Fibroblast of the conjunctiva (primary cell): ENCODE measurements around the gene CCDC14.
A peak's percentile ranks its signal among the peaks of the same experiment; 100 is the strongest.
"Not testable (repeated sequence)": the region's sequence is repeated elsewhere in the genome, so short reads cannot be mapped to it uniquely, and the experiment has no call there.

Experiments used
- DNase-seq: peaks from one replicate; pipeline ENCODE4 v3.0.0-alpha.2; 2010; ENCODE audit warnings: low read depth

CCDC14 gene, protein sequence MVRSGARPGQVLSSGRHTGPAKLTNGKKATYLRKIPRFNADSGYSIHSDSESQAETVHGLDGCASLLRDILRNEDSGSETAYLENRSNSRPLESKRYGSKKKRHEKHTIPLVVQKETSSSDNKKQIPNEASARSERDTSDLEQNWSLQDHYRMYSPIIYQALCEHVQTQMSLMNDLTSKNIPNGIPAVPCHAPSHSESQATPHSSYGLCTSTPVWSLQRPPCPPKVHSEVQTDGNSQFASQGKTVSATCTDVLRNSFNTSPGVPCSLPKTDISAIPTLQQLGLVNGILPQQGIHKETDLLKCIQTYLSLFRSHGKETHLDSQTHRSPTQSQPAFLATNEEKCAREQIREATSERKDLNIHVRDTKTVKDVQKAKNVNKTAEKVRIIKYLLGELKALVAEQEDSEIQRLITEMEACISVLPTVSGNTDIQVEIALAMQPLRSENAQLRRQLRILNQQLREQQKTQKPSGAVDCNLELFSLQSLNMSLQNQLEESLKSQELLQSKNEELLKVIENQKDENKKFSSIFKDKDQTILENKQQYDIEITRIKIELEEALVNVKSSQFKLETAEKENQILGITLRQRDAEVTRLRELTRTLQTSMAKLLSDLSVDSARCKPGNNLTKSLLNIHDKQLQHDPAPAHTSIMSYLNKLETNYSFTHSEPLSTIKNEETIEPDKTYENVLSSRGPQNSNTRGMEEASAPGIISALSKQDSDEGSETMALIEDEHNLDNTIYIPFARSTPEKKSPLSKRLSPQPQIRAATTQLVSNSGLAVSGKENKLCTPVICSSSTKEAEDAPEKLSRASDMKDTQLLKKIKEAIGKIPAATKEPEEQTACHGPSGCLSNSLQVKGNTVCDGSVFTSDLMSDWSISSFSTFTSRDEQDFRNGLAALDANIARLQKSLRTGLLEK

DNA sequence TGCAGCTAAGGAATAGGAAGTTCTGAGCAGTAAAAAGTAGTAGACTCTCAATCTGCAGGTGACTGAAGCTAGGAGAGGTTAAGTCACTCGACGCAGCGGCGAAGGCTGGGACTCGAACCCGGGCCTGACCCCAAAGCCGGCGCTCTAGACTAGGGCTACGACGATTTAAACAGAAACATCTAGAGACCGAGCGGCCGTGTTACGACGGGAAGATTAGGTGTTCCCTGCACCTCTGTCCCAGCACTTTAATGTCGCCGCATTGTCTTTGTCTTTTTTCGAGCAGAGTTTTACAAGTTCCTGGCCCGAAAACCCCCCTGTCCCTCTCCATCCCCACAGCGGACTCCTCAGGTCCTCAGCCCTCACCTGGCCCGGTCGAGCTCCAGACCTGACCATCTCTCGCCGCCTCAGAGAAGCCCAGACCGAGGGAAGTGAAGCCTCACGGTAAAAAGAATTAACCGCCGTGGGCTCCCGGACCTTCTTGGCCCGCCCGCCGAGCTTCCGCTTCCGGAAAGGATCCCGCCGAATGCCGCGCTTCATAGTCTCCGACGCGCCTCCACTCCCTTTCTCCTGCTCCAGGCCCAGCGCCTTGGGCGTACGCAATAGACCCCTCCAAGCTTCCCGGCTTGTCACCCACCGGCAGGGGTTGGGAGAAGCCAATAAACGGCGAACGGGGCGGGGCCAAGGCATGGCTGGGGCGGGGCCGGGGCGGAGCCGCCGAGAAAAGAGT lies at the start of gene CCDC14:
Gene CCDC14, minus strand, starts transcription at position 449 of the 727 bp plus-strand sequence. Its CDS starts 56 bp downstream, at position 393.
- DNase-seq, result peak; percentile 89

DNA sequence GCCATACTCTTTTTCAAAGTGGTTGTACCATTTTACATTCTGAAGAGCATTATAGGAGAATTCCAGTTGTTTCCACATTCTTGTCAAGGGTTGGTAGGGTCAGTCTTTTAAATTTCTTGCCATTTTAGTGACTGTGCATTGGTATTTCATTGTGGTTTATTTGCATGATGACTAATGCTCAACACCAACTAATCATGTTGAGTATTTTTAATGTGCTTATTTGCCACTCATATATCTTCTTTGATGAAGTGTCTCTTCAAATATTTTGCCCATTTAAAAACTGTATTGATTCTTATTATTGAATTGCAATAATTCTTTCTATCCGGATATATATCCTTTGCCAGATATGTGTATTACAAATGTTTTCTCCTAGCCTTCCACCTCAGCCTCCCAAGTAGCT lies 47.3 kb upstream of the CCDC14 start:
- not testable (repeated sequence) for DNase-seq

DNA sequence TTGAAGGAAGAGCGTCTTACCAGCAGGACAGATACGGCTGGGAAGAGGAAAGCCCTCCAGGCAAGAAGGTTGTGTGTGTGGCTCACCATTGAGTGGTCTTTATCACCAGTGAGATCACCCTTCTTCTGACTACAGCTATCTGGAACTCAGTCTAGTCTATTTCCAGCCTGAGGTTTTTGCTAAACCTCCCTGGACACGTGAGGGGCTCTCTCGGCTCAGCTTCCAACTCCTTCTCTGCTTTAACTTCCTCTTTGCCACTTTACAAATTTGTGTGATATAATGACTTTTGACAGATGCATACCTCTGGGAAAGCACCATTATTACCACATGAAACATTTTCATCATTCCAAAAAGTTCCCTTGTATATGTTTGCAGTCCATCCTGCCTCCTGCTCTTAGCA lies 46.2 kb upstream of the CCDC14 start:
- no peak for DNase-seq

DNA sequence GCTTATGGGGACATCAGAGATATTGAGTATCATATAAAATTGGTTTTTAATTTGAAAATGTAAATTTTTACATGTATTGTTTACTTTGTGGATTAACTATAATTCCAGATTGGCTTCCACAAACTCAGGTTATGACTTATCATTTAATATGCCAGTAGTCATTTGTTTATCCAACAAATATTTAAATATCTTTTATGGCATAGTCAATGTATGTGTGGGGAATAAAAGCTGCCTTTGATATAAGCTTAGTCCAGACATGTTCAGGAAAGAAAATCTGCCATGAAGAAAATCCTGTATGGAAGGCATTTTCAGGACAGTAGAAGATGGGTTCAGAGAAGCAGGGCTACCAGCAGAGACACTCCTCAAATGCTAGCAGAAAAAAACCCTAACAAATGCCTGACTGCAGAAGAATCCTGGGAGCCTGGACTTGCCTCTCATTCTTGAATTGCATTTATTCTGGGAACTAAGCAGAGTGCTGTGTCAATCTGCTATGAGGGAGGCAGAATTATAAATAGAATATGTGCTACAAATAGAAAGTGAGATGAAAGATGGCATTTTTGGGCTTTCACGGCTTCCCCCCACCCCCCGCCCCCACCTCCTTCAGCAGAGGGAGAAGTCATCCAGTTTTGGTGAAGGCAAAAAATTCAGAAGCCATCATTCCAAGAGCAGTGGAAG lies 41.5 kb upstream of the CCDC14 start:
- not testable (repeated sequence) for DNase-seq

DNA sequence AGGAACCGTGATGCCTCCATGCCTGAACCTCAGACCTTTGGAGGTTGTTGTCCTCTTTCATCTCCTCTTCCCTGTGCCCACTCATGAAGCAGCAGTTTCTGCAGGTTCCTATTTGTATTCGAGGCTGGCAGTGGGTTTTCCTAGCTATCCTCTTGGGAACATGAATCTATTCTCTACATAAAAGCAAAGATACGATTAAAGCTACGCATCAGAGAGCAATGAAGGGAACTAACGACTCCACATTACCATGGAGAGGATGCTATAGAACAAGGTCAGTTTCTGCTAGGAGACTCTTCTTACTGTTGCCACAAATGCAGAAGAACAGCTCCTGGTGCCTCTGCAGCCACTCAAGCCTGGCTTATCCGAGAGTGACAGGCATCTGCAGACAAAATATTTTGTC lies 40.3 kb upstream of the CCDC14 start:
- not testable (repeated sequence) for DNase-seq

DNA sequence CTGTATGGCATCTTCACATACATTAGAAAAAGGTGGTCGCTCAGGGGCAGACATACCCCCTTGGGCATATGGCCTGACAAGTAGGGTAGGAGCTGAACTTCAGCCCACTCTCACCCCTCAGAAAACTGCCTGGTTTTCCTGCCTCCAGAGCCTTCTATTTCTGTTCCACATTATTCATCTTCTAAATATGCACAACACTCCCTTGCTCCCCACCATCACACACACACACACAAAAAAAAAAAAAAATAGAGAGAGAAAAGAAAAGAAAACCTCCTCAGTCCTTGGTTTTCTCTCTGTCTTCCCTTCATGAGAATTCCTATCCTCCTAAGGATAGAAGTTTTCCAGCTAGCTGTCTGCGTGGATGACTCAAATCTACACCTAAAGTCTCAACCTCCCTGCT lies 36.5 kb upstream of the CCDC14 start:
- DNase-seq, result no peak

DNA sequence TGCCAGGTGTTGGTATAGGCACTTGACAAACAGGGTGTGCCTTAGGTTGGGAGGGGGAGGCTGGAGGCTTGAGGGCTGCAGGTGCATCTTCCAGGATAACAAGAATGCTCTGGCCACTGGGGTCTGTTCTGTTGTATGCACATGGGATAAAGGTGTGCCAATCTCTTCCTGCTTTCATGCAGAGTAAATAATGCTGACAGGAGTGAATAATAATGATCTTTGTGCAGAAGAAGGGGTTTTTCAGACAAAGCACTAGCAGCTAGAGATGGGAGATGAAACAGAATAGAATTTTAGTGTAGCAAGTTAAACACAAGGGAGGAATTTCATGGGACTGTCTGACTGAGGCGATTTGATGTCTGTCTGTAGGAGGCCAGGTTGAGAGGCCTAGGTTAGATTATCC lies 32.8 kb upstream of the CCDC14 start:
- no peak for DNase-seq

DNA sequence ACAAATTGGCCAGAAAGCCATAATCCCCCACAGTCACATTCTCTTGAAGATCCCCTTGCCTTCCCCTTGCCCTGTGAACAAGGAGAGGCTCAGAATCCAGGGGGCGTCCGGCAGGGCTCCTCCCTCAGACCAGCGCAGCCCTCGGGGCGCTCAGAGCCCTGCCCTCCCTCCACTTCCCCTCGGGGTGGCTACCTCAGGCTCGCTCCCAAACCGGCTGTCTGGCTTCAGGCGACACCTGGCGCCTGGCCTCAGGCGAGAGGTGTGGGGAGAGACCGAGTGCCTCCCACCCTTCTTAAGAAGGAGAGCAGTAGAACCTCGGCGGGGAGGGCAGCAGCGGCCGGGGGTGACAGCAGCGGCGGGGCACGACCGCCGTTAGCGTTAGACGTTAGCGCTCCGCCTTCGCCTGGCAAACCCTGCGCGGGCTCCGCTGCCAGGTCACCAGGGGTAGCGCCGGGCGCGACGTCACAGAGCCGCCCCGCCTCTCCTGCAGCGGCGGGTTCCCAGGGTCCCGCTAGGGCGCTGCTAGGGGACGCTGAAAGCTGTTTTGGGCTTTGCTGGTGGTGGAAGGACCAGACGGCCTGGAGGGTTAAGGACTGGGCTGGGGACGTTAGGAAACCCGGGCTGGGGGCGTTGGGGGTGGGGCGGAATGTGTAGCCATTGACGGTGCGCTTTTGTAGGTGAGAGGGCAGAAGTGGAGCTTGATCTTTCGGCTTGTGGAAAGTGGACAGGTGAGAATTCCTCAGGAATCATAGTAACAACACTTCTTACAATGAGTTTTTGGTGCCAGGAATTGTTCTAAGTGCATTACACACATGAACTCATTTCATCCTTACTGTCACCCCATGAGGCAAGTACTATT lies 30.9 kb upstream of the CCDC14 start, which contains the start of gene ROPN1:
Gene ROPN1, minus strand, starts transcription at position 395 of the 859 bp plus-strand sequence. CDS start 11,643 bp downstream, outside the sequence.
- not testable (repeated sequence) for DNase-seq

DNA sequence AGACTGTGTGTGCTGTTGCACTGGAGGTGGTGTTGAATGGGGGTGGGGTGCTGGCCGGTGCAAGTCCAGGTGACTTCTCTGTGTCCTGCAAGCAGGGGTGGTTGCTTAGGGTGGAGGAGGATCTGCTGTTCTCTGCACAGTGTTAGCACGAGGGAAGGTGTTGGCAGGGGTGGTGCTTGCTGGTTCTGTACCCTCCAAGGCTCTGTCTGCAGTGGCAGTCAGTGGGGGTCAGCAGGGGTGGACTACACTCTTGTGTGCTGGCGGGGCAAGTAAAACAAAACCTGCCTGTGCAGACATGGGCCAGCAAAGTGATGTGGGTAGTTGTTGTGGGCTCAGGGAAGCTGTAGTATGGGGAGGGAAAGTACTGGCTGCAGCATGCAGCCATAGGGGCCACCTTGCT lies 25.4 kb upstream of the CCDC14 start:
- DNase-seq, result no peak

DNA sequence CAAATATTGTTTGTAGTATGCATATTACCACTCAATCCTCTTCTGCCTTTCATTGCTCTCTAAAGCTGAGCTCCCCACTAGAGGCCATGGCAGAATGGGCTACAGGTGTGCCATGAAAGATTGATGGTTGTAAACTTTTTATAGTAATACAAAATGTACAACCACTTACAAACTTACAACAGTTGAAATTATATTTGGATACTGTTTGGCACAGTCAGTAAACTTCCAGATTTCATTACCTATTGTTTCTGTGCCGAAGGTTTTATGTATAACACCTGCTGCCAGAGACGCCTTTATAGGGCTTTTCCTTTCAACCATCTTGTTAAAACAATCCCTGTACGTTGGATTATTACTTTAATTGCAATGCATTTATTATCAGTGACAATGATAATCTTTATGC lies 23.9 kb upstream of the CCDC14 start:
- no peak for DNase-seq

DNA sequence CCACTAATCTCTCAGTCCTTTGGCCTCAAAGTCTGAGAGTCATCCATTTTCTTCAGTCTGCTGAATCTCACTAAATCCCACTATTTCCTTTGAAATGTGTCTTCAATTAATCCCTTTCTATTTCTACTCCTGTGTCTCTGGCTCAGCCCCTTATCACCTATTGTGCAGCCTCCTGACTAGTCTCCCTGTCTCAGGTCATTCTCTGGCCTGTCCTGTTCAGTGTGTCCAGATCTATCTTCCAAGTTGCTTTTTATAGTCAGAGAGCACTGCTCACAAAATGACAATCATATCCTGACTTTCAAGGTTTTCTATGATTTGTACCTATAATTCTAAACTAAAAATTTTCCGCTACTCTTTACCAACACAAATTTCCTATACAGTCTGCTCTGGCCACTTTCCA lies 23.3 kb upstream of the CCDC14 start:
- DNase-seq, result no peak

DNA sequence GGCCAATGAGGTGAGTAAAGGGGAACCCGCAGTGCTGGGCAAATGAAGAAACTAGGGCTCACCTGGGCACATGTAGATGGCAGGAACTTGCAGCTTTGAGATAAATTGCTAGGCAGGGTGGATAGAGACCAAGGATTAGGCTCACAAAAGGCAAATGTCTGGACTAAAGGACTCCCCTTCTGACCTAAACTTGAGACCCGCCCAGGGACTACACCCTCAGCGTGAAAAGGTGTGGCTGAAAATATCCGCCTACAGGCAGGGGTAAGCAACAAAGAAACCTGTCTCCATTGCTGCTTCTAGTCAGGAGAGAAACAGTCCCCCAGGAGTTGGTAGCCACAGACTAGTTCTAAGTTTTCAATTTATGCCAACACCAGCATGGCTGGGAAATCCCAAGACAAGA lies 20.3 kb upstream of the CCDC14 start:
- DNase-seq, result not testable (repeated sequence)

DNA sequence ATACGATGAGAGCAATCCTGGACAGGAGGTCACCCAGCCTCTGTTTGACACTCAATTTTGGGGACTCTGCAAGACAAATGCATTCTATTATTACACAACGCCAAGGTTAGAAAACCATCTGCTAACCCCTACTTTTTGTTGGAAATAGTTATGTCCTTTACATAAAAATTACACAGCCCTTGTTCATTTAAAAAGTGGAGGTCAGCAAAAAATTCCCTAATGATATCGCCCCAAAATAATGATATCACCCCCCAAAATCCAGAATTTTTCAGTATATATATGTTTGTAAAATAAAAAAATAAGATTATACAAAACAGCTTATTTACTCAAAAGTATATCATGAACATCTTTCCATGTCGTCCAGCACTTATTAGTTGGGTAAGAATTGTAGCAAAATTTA lies 19.5 kb upstream of the CCDC14 start:
- no peak for DNase-seq

DNA sequence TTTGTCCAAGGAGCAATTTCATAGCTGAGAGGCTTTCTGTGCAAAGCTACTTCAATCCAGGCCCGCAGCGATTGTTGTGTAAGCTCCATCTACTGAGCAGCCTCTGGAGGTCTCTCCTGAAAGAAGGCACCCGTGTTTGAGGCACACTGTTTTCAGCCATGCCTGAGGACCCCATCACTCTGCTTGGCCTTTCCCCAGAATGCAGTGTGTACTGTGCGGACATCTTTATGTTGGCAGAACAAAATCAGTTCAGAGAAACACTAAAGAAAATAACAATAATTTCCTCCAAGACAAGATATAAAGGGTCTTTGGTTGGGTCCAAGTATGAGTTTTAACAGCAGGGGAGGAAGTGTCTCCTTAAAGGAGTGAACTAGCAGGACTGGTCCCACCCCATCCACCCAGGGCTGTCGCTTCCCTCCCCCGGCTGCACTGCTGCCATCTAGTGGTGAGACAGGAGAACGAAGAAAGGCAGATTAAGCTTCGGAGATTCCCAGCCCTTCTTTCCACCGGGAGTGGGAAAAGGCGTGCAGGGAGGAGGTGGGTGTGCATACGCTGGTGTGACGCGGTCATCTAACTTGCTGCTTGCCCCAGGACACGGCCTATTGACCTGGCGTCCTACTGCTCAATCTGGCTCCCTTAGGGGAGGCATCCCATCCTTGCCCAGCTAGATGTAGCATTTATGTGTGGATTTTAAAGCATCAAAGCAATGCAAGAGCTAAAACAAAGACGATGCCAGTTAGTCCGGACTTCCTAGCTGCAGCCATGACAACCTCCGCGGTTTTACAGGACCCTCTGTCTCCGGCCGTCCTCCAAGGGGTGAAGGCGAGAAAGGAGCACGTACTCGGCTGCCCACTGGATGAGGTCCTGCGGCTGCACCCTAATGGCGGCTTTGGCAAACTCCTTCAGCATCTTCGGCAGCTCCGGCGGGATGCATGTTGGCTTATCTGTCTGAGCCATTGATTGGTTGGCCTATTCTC lies 18.8 kb upstream of the CCDC14 start:
- not testable (repeated sequence) for DNase-seq

DNA sequence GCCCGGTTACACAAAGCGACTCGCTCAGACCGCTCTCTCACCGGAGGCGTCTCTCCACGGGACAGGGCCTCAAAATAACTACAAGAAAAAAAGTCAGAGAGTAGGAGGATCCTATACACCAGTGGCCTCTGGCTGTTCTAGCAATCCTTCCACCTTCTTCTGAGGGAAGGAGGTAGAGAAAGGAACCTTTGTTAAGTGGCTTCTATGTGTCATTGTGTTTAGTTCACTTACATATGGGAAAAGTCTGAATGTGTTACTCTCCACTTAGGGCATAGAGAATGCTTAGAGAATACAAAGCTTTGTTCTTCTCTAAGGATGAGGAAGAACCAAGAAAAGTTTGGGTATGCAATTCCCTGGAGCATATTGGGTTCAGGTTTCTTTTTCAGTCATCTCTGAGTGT lies 15.9 kb upstream of the CCDC14 start:
- DNase-seq, result not testable (repeated sequence)

DNA sequence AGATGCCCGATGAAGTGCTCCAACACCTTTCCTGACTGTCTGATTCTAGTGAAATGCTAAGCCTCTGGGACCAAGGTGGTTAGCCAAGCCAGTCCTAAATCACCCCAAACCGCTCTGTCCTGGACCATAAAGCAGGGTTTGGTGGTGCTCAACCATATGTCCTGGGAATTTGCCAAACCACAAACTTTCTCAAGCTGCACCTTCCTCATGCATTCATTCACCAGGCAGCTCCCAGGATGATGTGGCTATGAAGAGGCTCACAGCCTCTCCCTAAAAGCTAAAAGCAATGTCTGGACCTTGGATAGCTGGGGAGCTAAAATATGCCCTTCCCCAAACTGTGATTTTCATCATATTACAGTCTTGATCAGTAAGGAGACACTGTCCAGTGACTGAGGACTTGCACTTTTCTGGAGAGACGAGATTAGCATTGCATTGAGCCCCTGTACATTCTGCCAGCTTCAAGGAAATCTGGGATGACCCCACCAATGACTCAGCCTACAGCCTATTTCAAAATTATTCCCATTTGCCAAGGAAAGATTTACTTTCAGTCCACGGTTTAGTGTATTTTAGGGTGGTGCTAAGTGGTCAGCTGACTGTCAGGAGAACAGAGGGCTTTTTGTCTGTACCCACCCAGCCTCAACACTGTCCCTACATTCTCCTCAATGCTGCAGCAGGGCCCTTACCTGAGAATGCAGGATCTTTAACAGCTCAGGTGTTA lies 15.3 kb upstream of the CCDC14 start:
- not testable (repeated sequence) for DNase-seq

DNA sequence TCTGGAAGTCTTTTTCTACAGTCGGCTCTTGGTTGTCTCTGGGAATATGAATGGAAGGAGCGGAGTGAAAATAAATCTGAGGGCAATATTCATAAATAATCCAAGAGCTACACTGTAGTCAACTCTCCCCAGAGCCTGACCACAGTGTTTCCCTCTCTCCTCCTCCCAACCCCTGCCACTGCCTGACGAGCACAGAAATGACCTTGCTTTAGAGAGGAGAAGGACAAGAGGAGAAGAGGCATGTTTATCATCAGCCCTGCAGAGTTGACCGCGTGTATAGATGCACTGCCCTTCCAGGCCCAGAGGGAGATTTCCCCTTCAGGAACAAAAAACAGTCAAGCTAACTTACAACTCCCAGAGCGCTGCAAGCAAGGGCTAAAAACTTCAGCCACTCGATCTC lies 14.0 kb upstream of the CCDC14 start:
- not testable (repeated sequence) for DNase-seq

DNA sequence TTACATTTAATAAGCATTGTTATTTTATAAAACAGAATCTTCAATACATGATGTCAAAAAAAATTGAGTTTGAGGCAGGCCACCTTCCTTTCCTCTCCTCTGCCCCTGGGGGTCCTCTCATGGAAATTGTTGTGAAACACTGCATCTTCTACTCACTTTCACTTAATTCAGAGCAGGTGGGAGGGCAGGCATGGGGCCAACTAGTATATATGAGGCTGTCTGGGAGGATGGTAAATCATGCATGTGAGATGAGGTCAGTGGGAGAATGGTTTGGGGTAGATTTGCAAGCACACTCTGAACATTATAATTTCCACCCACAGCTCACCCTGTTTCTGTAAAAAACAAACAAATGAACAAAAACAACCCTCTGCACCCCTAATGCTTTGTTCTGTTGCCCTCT lies 10.4 kb upstream of the CCDC14 start:
- DNase-seq, result peak; percentile 32

DNA sequence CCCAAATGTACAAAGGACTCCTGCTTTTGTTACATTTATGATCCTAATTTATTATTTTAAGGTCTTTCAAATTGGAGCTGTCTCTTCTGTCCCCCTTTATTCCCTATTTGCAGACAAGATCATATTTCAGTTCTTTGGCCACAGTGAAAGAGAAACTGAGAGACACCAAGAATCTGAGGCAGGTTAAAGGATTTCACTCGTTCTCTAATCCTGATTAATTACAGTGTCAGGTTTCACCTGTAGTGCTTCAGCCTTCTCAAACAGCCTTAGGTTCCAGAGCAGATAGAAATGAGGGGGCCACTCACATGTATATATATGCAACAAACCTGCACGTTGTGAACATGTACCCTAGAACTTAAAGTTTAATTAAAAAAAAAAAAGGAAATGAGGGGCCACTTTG lies 6.2 kb upstream of the CCDC14 start:
- not testable (repeated sequence) for DNase-seq
